T-helper 1 cell treated with Interleukin-12 subunit alpha and Interleukin-12 subunit beta and Interleukin-4 antibody, amounts not matched to agents 30 μg/mL and 1 μg/mL, for 36 hours (primary cell): ENCODE data around the gene DCAF5.
"Not testable (repeated sequence)": the region's sequence is repeated elsewhere in the genome, so short reads cannot be mapped to it uniquely, and the experiment has no call there.

Source experiments
- H3K27ac Mint-ChIP-seq: one replicate; pipeline ENCODE4 v1.8.0; 2021; ENCODE audit warnings: mild to moderate bottlenecking, mixed read lengths
- H3K27me3 Mint-ChIP-seq: one replicate; pipeline ENCODE4 v1.8.0; 2021; ENCODE audit warnings: low read depth, mixed read lengths
- H3K36me3 Mint-ChIP-seq: one replicate; pipeline ENCODE4 v1.8.0; 2021; ENCODE audit warnings: low read depth, mixed read lengths
- H3K4me1 Mint-ChIP-seq: one replicate; pipeline ENCODE4 v1.8.0; 2021; ENCODE audit warnings: low read depth, mixed read lengths
- H3K4me3 Mint-ChIP-seq: one replicate; pipeline ENCODE4 v1.8.0; 2021; ENCODE audit warnings: mild to moderate bottlenecking, moderate library complexity, mixed read lengths
- H3K9me3 Mint-ChIP-seq: one replicate; pipeline ENCODE4 v1.8.0; 2021; ENCODE audit warnings: mixed read lengths

The DCAF5 gene

DNA sequence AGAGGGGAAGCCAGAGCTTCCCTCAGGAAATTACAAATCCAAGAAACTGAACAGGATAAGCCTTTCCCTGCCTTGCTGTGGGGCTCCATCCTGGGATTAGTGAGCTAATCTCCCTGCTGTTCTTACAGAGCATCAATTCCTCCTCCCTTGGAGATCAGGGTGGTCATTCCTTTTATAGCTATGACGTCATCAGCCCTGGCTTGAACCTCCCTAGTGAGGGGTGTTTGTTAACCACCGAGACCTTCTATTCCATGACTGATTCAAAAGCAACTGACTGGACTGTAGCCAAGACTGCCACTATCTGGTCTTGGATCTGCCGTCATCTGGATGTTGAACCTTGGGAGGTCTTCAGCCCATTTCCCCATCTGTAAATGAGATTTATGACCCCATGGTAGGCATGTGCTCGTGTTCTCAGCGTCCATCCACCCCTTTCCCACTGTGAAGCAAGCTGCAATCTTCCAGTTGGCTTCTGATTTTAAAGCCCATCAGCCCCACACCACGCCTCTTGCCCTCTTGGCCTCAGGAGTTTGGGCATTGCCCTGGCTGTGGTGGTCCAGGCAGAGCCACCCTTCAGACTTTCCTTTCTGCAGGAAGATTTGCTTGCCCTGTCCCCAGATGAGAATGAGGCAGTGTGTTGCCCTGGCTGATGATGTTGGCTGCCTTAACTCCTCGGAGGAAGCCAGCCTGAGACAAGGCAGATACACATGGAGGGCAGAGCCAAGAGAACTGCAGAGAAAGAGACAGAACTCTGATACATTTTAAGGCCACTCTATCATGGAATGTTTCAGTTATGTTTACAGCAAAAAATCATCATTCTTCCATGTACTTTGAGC is 114.2 kb downstream of the DCAF5 start:
- Mint-ChIP-seq H3K36me3 (no peaks in the 10 kb centered on the region), H3K9me3 (no peaks in the 10 kb centered on the region), H3K4me3 (no peak overlapping the region), H3K27me3 (peaks cover 57% of the 10 kb centered on the region), H3K27ac (no peak overlapping the region), H3K4me1 (no peaks in the 10 kb centered on the region)

DNA sequence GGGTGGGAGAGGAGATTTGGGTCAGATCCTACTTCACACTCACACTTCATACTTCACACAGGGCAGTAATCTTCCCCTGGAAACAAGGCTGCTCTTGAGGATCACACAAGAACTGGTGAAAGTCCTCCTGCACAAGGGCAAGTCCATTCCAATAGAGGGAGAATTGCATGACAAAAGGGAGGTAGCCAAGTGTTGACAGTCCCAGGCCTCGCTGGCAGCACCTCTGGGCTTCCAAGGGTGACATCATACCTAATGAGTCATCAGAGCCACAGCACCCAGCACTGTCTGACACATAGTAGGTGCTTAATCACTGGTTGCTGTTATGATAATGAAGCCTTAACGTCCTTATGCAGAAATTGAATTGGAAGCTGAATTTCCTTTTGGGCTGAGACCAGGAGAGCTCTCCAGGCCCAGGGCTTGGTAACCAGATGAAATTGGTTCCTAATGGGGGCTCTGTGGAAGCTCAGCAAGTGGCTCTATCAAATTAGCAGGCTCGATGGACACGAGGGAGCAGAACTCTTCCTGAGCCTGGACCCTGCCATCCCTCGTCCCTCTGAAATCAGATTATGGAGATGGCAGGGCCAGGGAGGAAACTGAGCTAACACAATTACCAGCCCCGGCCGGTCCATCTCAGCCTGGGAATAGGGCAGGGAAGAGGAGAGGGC is 115.0 kb downstream of the DCAF5 start:
- Mint-ChIP-seq H3K4me3 (no peak overlapping the region), H3K36me3 (no peaks in the 10 kb centered on the region), H3K9me3 (no peaks in the 10 kb centered on the region), H3K4me1 (no peaks in the 10 kb centered on the region), H3K27me3 (peaks cover 49% of the 10 kb centered on the region), H3K27ac (no peak overlapping the region)

GRCh38 chr14:69036757-69037506 is 116.0 kb downstream of the DCAF5 start:
- Mint-ChIP-seq H3K36me3 (no peaks in the 10 kb centered on the region), H3K4me3 (no peak overlapping the region), H3K27me3 (peaks cover 42% of the 10 kb centered on the region), H3K27ac (no peak overlapping the region), H3K9me3 (no peaks in the 10 kb centered on the region), H3K4me1 (no peaks in the 10 kb centered on the region)

DNA sequence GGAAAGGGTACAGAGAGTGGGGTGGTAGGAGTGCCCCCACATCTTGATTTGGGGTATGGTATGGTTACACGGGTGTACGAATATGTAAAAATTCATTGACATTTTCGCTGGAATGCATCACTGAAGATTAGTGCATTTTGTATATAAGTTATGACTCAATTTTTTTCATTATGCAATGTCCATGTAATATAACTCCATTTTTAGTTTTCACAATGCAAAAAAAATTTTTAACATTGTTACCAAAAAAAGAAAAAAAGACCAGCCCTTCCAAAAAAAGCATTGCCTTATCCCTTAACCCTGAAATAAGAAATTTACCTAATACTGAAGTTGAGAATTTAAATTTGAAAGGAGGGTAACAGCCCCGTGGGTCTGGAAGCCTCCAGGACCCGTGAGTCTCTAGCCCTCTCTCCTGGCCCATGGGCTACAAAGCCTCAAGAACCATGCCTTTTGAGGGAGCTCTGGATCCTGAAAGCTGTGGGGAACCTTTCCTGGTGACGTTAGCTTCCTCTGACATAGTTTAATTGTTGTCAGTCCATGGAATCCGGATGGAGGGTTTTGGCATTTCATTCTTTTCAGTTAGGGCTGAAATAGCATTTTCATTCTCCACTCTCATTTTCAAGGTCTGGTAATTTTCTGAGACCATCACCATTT is 118.2 kb downstream of the DCAF5 start:
- H3K4me1 Mint-ChIP-seq, result no peaks in the 10 kb centered on the region
- peaks cover 33% of the 10 kb centered on the region for H3K27me3 Mint-ChIP-seq
- no peak overlapping the region for H3K27ac Mint-ChIP-seq
- no peaks in the 10 kb centered on the region for H3K36me3 Mint-ChIP-seq
- H3K9me3 Mint-ChIP-seq, result no peaks in the 10 kb centered on the region
- H3K4me3 Mint-ChIP-seq, result no peak overlapping the region

DNA sequence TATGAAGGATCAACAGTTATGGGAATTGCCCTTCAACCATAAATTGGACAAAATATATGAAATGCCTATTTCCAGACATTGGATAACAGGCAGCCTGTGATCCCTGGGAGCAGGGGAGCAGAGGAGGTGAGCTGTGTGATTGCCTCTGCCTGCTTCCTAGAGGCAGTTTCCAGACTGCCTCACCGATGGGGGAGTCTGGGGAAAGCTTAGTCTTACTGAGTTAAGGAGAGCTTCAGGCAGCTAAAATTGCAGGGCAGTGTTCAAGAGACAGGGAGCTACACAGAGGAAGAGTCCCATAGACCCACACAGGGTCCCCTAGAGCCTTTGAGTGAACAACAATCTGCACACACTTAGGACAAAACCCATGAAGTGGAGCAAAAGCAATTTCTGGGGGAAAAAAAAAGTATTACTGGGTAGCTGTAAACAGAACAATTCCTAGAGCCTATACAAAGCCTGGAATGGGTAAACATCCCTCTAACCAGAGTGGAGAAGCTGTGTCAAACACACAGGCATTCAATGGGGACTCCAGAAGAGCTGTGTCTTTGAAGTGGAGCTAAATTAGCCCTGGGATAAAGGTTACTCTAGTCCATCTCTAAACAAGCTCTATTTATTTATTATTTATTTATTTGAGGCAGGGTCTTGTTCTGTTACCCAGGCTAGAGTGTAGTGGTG is 125.5 kb downstream of the DCAF5 start:
- Mint-ChIP-seq H3K27me3 (peaks cover 17% of the 10 kb centered on the region), H3K36me3 (no peaks in the 10 kb centered on the region), H3K9me3 (no peaks in the 10 kb centered on the region), H3K4me1 (no peaks in the 10 kb centered on the region), H3K27ac (no peak overlapping the region), H3K4me3 (no peak overlapping the region)

GRCh38 chr14:69023035-69023434 is 129.9 kb downstream of the DCAF5 start:
- Mint-ChIP-seq H3K4me3 (no peak overlapping the region), H3K9me3 (no peaks in the 10 kb centered on the region), H3K27ac (no peak overlapping the region), H3K4me1 (no peaks in the 10 kb centered on the region), H3K27me3 (peaks cover 16% of the 10 kb centered on the region), H3K36me3 (no peaks in the 10 kb centered on the region)

GRCh38 chr14:69022093-69022492 is 130.8 kb downstream of the DCAF5 start:
- H3K36me3 Mint-ChIP-seq, H3K4me3 Mint-ChIP-seq, H3K4me1 Mint-ChIP-seq, H3K9me3 Mint-ChIP-seq, H3K27ac Mint-ChIP-seq: not testable (repeated sequence)
- peaks cover 13% of the 10 kb centered on the region for H3K27me3 Mint-ChIP-seq

DNA sequence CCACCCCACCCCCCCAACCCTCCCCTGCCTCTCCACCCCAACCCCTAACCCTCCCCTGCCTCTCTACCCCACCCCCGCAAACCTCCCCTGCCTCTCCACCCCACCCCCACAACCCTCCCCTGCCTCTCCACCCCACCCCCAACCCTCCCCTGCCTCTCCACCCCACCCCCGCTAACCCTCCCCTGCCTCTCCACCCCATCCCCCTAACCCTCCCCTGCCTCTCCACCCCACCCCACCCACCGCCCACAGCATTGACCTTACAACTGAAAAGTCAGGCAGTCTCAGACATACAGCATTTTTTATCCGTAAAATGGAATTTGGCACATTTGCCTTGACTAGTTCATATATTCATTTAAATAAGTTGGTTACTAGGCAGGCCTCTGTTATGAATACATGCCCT is 135.2 kb downstream of the DCAF5 start:
- H3K9me3 Mint-ChIP-seq, result no peaks in the 10 kb centered on the region
- H3K4me3 Mint-ChIP-seq, result no peak overlapping the region
- no peak overlapping the region for H3K27ac Mint-ChIP-seq

DNA sequence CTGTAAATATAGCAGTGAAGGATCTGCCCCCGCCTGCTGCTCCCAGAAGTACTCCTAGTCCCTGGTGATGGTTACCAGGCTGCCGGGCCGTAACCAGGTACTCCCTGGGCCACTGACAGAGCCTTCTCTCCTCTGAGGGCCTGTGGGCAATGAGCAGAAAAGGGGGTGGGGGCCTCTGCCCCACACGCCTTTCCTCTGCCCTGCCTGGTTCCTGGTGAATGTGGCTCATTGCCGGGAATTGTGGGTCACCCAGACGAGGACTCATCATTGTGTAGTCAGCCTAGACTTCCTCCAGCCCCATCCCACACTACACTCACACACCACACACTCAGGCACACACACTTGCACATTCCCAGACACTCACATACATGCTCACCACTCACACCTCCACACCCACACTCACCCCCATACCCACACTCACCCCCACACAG is 138.1 kb downstream of the DCAF5 start:
- Mint-ChIP-seq H3K4me3 (no peak overlapping the region), H3K36me3 (no peaks in the 10 kb centered on the region), H3K9me3 (no peaks in the 10 kb centered on the region), H3K27me3 (peaks cover 4% of the 10 kb centered on the region), H3K27ac (no peak overlapping the region), H3K4me1 (no peaks in the 10 kb centered on the region)

More for the DNA sequence above, 135.2 kb downstream of the DCAF5 start:
- no peaks in the 10 kb centered on the region for H3K4me1 Mint-ChIP-seq
- no peaks in the 10 kb centered on the region for H3K36me3 Mint-ChIP-seq
- H3K27me3 Mint-ChIP-seq, result peaks cover 4% of the 10 kb centered on the region

- Mint-ChIP-seq H3K36me3 (no peaks in the 10 kb centered on the region), H3K9me3 (no peaks in the 10 kb centered on the region), H3K4me1 (no peaks in the 10 kb centered on the region), H3K4me3 (no peak overlapping the region), H3K27me3 (peaks cover 4% of the 10 kb centered on the region), H3K27ac (no peak overlapping the region)
These were observed 138.8 kb downstream of the DCAF5 start for GRCh38 chr14:69013943-69014782.

- Mint-ChIP-seq H3K27ac (no peak overlapping the region), H3K9me3 (no peaks in the 10 kb centered on the region)
These were observed 140.5 kb downstream of the DCAF5 start for GRCh38 chr14:69012256-69012953.

DNA sequence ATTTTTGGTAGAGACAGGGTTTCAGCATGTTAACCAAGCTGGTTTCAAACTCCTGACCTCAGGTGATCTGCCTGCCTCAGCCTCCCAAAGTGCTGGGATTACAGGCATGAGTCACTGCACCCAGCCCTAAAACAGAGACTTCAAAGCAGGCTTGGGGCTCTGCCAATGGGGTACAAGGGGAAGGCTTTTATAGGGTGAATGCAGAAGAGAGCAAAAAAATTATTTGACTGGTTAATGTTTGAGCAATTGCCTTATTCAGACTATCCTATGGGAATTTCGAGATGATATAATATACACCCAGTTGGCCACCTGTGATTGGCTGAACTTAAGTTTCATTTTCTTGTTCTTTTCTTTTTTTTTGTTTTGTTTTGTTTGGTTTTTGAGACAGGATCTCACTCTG is 142.3 kb downstream of the DCAF5 start:
- H3K9me3 Mint-ChIP-seq, result no peaks in the 10 kb centered on the region
- no peaks in the 10 kb centered on the region for H3K4me1 Mint-ChIP-seq
- H3K27me3 Mint-ChIP-seq, result no peaks in the 10 kb centered on the region
- no peaks in the 10 kb centered on the region for H3K36me3 Mint-ChIP-seq
- H3K4me3 Mint-ChIP-seq, result no peak overlapping the region
- no peak overlapping the region for H3K27ac Mint-ChIP-seq

More at GRCh38 chr14:69012256-69012953, 140.5 kb downstream of the DCAF5 start:
- no peaks in the 10 kb centered on the region for H3K27me3 Mint-ChIP-seq
- no peak overlapping the region for H3K4me3 Mint-ChIP-seq
- no peaks in the 10 kb centered on the region for H3K4me1 Mint-ChIP-seq
- H3K36me3 Mint-ChIP-seq, result no peaks in the 10 kb centered on the region

DNA sequence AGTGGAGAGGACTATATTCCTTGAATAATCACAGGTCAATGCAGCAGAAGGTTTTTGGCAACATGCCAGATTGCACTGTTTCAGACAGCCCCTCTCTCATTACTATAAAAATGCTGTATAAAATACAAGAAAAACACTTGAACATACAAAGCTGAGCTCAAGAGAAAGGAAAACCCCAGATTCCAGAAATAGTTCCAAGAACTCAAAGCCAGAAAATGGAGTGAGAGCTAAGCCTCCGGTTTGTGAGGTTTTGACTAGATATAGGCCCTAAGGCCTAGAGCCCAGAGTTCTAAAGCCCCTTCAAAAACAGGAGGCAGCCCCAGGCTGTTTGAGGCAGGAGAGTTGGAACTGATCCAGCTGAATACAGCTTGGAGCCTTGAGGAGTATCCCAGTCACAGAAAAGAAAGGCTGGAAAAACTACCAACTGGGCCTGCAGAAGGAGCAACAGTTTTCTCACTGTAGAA is 144.5 kb downstream of the DCAF5 start:
- no peaks in the 10 kb centered on the region for H3K36me3 Mint-ChIP-seq
- no peak overlapping the region for H3K4me3 Mint-ChIP-seq
- H3K27ac Mint-ChIP-seq, result no peak overlapping the region
- peaks cover 4% of the 10 kb centered on the region for H3K27me3 Mint-ChIP-seq
- H3K9me3 Mint-ChIP-seq, result no peaks in the 10 kb centered on the region
- no peaks in the 10 kb centered on the region for H3K4me1 Mint-ChIP-seq
